ENCODE measurements around the gene HS1BP3.

DNA sequence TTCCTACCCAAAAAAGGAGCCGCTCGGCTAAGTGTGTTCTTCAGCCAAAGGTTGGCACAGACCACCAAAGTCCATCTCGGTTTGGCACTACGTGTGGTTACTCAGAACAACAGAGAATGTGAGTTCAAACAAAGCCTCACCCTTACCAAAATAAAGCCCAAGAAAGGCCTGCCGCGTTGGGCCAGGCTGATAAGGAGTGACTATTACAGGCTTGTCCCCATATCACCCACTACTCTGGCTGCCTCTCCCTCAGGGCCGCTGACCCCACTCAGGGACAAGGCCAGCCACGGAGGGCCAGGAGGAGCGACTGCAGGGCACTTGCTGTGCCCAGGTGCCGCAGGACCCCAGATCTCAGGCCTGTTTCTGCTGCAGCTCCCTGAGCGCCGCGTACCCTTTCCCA lies 13.8 kb downstream of the HS1BP3 start:
- TF ChIP-seq POLR2AphosphoS5 (IDR thresholded peaks at IDR 0.05; ENCODE audit: low read depth, low read length) (no peak), EGR1 (IDR thresholded peaks at IDR 0.05; ENCODE audit: low read depth) (no peak), ZNF274 (IDR thresholded peaks at IDR 0.05; ENCODE audit: low read depth, low read length) (no peak)
- TF ChIP-seq, protein P1, sequence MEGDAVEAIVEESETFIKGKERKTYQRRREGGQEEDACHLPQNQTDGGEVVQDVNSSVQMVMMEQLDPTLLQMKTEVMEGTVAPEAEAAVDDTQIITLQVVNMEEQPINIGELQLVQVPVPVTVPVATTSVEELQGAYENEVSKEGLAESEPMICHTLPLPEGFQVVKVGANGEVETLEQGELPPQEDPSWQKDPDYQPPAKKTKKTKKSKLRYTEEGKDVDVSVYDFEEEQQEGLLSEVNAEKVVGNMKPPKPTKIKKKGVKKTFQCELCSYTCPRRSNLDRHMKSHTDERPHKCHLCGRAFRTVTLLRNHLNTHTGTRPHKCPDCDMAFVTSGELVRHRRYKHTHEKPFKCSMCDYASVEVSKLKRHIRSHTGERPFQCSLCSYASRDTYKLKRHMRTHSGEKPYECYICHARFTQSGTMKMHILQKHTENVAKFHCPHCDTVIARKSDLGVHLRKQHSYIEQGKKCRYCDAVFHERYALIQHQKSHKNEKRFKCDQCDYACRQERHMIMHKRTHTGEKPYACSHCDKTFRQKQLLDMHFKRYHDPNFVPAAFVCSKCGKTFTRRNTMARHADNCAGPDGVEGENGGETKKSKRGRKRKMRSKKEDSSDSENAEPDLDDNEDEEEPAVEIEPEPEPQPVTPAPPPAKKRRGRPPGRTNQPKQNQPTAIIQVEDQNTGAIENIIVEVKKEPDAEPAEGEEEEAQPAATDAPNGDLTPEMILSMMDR (IDR thresholded peaks at IDR 0.05 in 2 of 3, conservative IDR thresholded peaks at IDR 0.05 in 1 of 3; ENCODE audit: borderline replicate concordance in 1 of 3, insufficient read depth in 1 of 3, low read depth in 2 of 3, low read length in 2 of 3) = no peak

Data from HCT116 (cell line).